ENCODE measurements around the gene OAS2. TPM values are rescaled to one million over a fixed set of nuclear protein-coding genes. Genes with fewer than 3 reads are reported as not detected.
"Not testable (repeated sequence)": the region's sequence is repeated elsewhere in the genome, so short reads cannot be mapped to it uniquely, and the experiment has no call there.

Gene OAS2
- total and polyA plus RNA-seq, 2 donors: 7.3 to 14.0 TPM

DNA sequence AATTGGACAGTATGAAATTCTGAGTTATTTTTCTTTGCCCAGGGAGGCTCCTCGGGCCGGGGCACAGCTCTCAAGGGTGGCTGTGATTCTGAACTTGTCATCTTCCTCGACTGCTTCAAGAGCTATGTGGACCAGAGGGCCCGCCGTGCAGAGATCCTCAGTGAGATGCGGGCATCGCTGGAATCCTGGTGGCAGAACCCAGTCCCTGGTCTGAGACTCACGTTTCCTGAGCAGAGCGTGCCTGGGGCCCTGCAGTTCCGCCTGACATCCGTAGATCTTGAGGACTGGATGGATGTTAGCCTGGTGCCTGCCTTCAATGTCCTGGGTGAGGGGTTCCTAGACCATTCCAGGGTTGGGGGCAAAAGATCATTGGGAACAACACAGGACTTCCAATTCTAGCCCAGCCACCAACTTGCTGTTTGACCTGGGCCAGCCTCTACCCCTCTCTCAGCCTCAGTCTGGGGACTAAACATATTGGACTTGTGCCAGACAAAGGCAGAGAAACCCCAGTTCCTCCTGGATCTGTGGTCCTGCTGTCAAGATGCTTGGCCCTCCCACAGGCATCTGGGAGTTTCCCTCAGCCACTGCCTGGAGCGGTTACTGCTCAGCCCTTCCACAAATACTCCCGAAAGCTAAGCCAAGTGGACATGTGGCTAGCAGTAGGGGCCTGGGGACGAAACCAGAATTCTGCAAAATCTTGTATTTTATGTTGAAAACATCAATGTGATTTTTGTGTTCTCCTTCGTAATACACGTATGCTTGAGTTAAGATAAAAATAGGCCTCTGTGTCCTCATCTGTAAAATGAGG, 36.6 kb upstream of the OAS2 start:
- H3K4me3 ChIP-seq (ENCODE audit: low read depth, low read length): no peak overlapping the region
- H3K27ac ChIP-seq (ENCODE audit: low read depth): no peak overlapping the region
- WGBS: 91% methylated on average over 16 of the region's 16 CpGs

GRCh38 chr12:112942572-112942971, 35.7 kb upstream of the OAS2 start:
- no peak overlapping the region for H3K27ac ChIP-seq (ENCODE audit: low read depth)
- no peaks in the 10 kb centered on the region for H3K4me1 ChIP-seq (ENCODE audit: insufficient read depth)
- WGBS: 100% methylated on average over 1 of the region's 1 CpG
- no peaks in the 10 kb centered on the region for H3K36me3 ChIP-seq (ENCODE audit: insufficient read depth)
- no peak overlapping the region for H3K4me3 ChIP-seq (ENCODE audit: low read depth, low read length)
- no peak for DNase-seq (ENCODE audit: extremely low spot score)

More for the DNA sequence above, 36.6 kb upstream of the OAS2 start:
- Histone ChIP-seq H3K4me1 (ENCODE audit: insufficient read depth) (no peaks in the 10 kb centered on the region), H3K36me3 (ENCODE audit: insufficient read depth) (no peaks in the 10 kb centered on the region)
- DNase-seq (ENCODE audit: extremely low spot score): no peak

GRCh38 chr12:112944024-112944690, 34.2 kb upstream of the OAS2 start:
- Histone ChIP-seq H3K36me3 (ENCODE audit: insufficient read depth) (no peaks in the 10 kb centered on the region), H3K27ac (ENCODE audit: low read depth) (no peak overlapping the region), H3K4me3 (ENCODE audit: low read depth, low read length) (no peak overlapping the region), H3K4me1 (ENCODE audit: insufficient read depth) (no peaks in the 10 kb centered on the region)
- DNase-seq (ENCODE audit: extremely low spot score): no peak
- WGBS: 90% methylated on average over 15 of the region's 15 CpGs

DNA sequence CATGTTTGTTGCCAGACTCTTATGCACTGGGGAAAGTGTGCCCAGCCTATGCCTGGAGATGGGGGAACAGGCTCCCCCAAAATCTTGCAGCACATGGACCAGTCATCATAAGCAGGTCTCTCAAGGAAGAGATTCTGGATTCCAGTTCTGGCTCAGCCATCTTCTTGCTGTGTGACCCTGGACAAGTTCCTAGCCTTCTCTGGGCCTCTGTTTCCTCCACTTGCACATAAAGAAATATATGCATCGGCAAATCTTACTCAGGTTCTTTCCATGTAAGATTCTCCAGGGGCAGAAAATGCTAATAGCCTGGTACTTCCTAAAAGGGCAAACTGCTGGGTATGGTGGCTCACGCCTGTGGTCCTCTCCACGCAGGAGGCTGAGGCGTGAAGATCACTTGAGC, 32.8 kb upstream of the OAS2 start:
- H3K27ac ChIP-seq (ENCODE audit: low read depth): no peak overlapping the region
- H3K4me3 ChIP-seq (ENCODE audit: low read depth, low read length): no peak overlapping the region
- WGBS: 95% methylated on average over 4 of the region's 4 CpGs
- no peaks in the 10 kb centered on the region for H3K36me3 ChIP-seq (ENCODE audit: insufficient read depth)
- H3K4me1 ChIP-seq (ENCODE audit: insufficient read depth): no peaks in the 10 kb centered on the region
- DNase-seq (ENCODE audit: extremely low spot score): no peak

DNA sequence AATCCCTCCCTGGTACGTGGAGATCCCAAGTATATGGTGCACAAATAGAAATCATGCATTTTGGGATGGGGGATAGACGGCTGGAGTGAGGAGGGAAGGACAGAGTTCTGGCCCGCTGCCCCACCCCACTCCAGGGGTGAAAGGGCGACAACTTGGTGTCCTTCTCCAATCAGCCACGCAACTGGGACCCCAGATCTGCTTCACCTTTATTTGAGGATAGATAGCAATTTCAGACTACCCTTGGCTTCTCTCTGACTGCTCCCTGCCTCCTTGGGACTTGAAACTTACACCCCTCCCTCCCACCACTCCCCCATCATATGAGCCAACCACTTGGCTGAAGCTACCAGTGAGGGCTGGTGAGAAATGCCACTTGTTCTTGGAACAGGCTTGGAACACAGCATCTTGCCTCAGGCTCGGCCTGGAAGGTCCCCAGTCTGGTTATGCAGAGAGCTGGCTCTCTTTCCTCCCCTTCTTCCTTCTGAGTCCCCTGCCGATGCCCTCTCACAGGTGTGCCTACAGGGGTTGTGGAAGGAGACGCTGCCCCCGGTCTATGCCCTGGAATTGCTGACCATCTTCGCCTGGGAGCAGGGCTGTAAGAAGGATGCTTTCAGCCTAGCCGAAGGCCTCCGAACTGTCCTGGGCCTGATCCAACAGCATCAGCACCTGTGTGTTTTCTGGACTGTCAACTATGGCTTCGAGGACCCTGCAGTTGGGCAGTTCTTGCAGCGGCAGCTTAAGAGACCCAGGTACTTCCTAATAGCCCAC, 31.9 kb upstream of the OAS2 start:
- Histone ChIP-seq H3K4me3 (ENCODE audit: low read depth, low read length) (no peak overlapping the region), H3K36me3 (ENCODE audit: insufficient read depth) (no peaks in the 10 kb centered on the region), H3K27ac (ENCODE audit: low read depth) (no peak overlapping the region), H3K4me1 (ENCODE audit: insufficient read depth) (no peaks in the 10 kb centered on the region)
- 87% methylated on average over 14 of the region's 14 CpGs for WGBS
- no peak for DNase-seq (ENCODE audit: extremely low spot score)

- no peak for DNase-seq (ENCODE audit: extremely low spot score)
- Histone ChIP-seq H3K4me1 (ENCODE audit: insufficient read depth) (no peaks in the 10 kb centered on the region), H3K4me3 (ENCODE audit: low read depth, low read length) (no peak overlapping the region), H3K36me3 (ENCODE audit: insufficient read depth) (no peaks in the 10 kb centered on the region), H3K27ac (ENCODE audit: low read depth) (no peak overlapping the region)
- WGBS: 1% methylated on average over 1 of the region's 1 CpG
Measured at GRCh38 chr12:112947314-112947713, 31.0 kb upstream of the OAS2 start.

GRCh38 chr12:112947761-112948160, 30.6 kb upstream of the OAS2 start:
- DNase-seq (ENCODE audit: extremely low spot score): no peak
- Histone ChIP-seq H3K4me1 (ENCODE audit: insufficient read depth) (no peaks in the 10 kb centered on the region), H3K4me3 (ENCODE audit: low read depth, low read length) (no peak overlapping the region), H3K36me3 (ENCODE audit: insufficient read depth) (no peaks in the 10 kb centered on the region), H3K27ac (ENCODE audit: low read depth) (no peak overlapping the region)
- 95% methylated on average over 5 of the region's 5 CpGs for WGBS

- WGBS: 92% methylated on average over 7 of the region's 7 CpGs
- Histone ChIP-seq H3K27ac (ENCODE audit: low read depth) (no peak overlapping the region), H3K4me1 (ENCODE audit: insufficient read depth) (no peaks in the 10 kb centered on the region), H3K4me3 (ENCODE audit: low read depth, low read length) (no peak overlapping the region), H3K36me3 (ENCODE audit: insufficient read depth) (no peaks in the 10 kb centered on the region)
- no peak for DNase-seq (ENCODE audit: extremely low spot score)
Measured at GRCh38 chr12:112948806-112949205, 29.5 kb upstream of the OAS2 start.

GRCh38 chr12:112950701-112951100, 27.6 kb upstream of the OAS2 start:
- H3K36me3 ChIP-seq (ENCODE audit: insufficient read depth): no peaks in the 10 kb centered on the region

DNA sequence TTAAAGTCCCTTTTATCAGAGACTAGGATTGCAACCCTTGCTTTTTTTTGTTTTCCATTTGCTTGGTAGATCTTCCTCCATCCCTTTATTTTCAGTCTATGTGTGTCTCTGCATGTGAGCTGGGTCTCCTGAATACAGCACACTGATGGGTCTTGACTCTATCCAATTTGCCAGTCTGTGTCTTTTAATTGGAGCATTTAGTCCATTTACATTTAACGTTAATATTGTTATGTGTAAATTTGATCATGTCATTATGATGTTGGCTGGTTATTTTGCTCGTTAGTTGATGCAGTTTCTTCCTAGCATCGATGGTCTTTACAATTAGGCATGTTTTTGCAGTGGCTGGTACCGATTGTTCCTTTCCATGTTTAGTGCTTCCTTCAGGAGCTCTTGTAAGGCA, 21.2 kb upstream of the OAS2 start:
- WGBS: 88% methylated on average over 4 of the region's 4 CpGs

More at GRCh38 chr12:112950701-112951100, 27.6 kb upstream of the OAS2 start:
- DNase-seq (ENCODE audit: extremely low spot score): no peak
- WGBS: 89% methylated on average over 11 of the region's 11 CpGs
- Histone ChIP-seq H3K4me3 (ENCODE audit: low read depth, low read length) (no peak overlapping the region), H3K4me1 (ENCODE audit: insufficient read depth) (no peaks in the 10 kb centered on the region), H3K27ac (ENCODE audit: low read depth) (no peak overlapping the region)

GRCh38 chr12:112961074-112961473, 17.2 kb upstream of the OAS2 start:
- H3K4me3 ChIP-seq (ENCODE audit: low read depth, low read length): no peak overlapping the region
- WGBS: 83% methylated on average over 7 of the region's 7 CpGs
- no peak for DNase-seq (ENCODE audit: extremely low spot score)
- H3K36me3 ChIP-seq (ENCODE audit: insufficient read depth): no peaks in the 10 kb centered on the region
- H3K4me1 ChIP-seq (ENCODE audit: insufficient read depth): no peaks in the 10 kb centered on the region
- no peak overlapping the region for H3K27ac ChIP-seq (ENCODE audit: low read depth)

More for the DNA sequence above, 21.2 kb upstream of the OAS2 start:
- DNase-seq (ENCODE audit: extremely low spot score); H3K4me1 ChIP-seq (ENCODE audit: insufficient read depth); H3K27ac ChIP-seq (ENCODE audit: low read depth); H3K4me3 ChIP-seq (ENCODE audit: low read depth, low read length); H3K36me3 ChIP-seq (ENCODE audit: insufficient read depth): not testable (repeated sequence)

GRCh38 chr12:112961536-112961935, 16.8 kb upstream of the OAS2 start:
- no peak overlapping the region for H3K4me3 ChIP-seq (ENCODE audit: low read depth, low read length)
- 86% methylated on average over 4 of the region's 4 CpGs for WGBS
- DNase-seq (ENCODE audit: extremely low spot score): no peak
- H3K36me3 ChIP-seq (ENCODE audit: insufficient read depth): no peaks in the 10 kb centered on the region
- no peaks in the 10 kb centered on the region for H3K4me1 ChIP-seq (ENCODE audit: insufficient read depth)
- H3K27ac ChIP-seq (ENCODE audit: low read depth): no peak overlapping the region

GRCh38 chr12:112962561-112962960, 15.8 kb upstream of the OAS2 start:
- H3K4me3 ChIP-seq (ENCODE audit: low read depth, low read length): no peak overlapping the region
- no peak for DNase-seq (ENCODE audit: extremely low spot score)
- WGBS: 95% methylated on average over 7 of the region's 7 CpGs
- no peak overlapping the region for H3K27ac ChIP-seq (ENCODE audit: low read depth)
- H3K36me3 ChIP-seq (ENCODE audit: insufficient read depth): no peaks in the 10 kb centered on the region
- H3K4me1 ChIP-seq (ENCODE audit: insufficient read depth): no peaks in the 10 kb centered on the region

All from urinary bladder (tissue), 4 donors.